ENCODE data around the gene TDRD7.
A peak's percentile ranks its signal among the peaks of the same experiment; 100 is the strongest.

The TDRD7 gene

GRCh38 chr9:97411789-97412625 is at the start of gene TDRD7:
TDRD7 (plus strand) TSS chr9:97412096; CDS start chr9:97428466, 16,370 bp downstream.
- H3K27ac ChIP-seq = peak within 1 kb of the TSS; percentile 78
- TF ChIP-seq CTCF (conservative IDR thresholded peaks at IDR 0.05) = peak; percentile 99

GRCh38 chr9:97362777-97363545 is 48.9 kb upstream of the TDRD7 start:
- H3K27ac ChIP-seq = no peak overlapping the region
- TF ChIP-seq CTCF (conservative IDR thresholded peaks at IDR 0.05) = no peak

GRCh38 chr9:97363661-97364299 is 48.1 kb upstream of the TDRD7 start:
- no peak for TF ChIP-seq CTCF (conservative IDR thresholded peaks at IDR 0.05)
- H3K27ac ChIP-seq = no peak overlapping the region

GRCh38 chr9:97364769-97365490 is 47.0 kb upstream of the TDRD7 start:
- no peak for TF ChIP-seq CTCF (conservative IDR thresholded peaks at IDR 0.05)
- H3K27ac ChIP-seq = no peak overlapping the region

- H3K27ac ChIP-seq = no peak overlapping the region
- no peak for TF ChIP-seq CTCF (conservative IDR thresholded peaks at IDR 0.05)
Observed at GRCh38 chr9:97365634-97366033, 46.3 kb upstream of the TDRD7 start.

GRCh38 chr9:97366476-97366875 is 45.4 kb upstream of the TDRD7 start:
- TF ChIP-seq CTCF (conservative IDR thresholded peaks at IDR 0.05) = no peak
- H3K27ac ChIP-seq = no peak overlapping the region
